Right atrium auricular region (tissue), 2 donors: Measurements from ENCODE around the gene MAB21L3. TPM values are rescaled to one million over a fixed set of nuclear protein-coding genes. Genes with fewer than 3 reads are reported as not detected.
"Not testable (repeated sequence)": the region's sequence is repeated elsewhere in the genome, so short reads cannot be mapped to it uniquely, and the experiment has no call there.

Source experiments
- DNase-seq: peaks from one replicate; pipeline ENCODE4 v3.0.0-alpha.2; 2019; ENCODE audit warnings: low spot score
- H3K27ac ChIP-seq, 2 donors: fragments of 200-600 bp; sonication (generic); 1 replicate in 1 of 2; 2 replicates in 1 of 2; pipeline ENCODE4 v1.5.1; 2016 to 2019
- H3K27me3 ChIP-seq, 2 donors: fragments of 200-600 bp; sonication (generic); one replicate each; pipeline versions ENCODE4 v1.5.1 to v1.6.0; 2017 to 2019
- H3K36me3 ChIP-seq: fragments of 200-600 bp; sonication (generic); one replicate; pipeline ENCODE4 v1.5.1; 2016
- H3K4me1 ChIP-seq, 2 donors: fragments of 200-600 bp; sonication (generic); one replicate each; pipeline versions ENCODE4 v1.5.1 to v1.6.0; 2017 to 2019
- H3K4me3 ChIP-seq, 2 donors: fragments of 200-600 bp; sonication (generic); 1 replicate in 1 of 2; 2 replicates in 1 of 2; pipeline ENCODE4 v1.5.1; 2017 to 2019; ENCODE audit warnings: mild to moderate bottlenecking in 1 of 2, moderate library complexity in 1 of 2
- H3K9me3 ChIP-seq, 2 donors: fragments of 200-600 bp; sonication (generic); one replicate each; pipeline ENCODE4 v1.5.1; 2019
- CTCF ChIP-seq, 2 donors: fragments of 200-600 bp; sonication (generic); IDR thresholded peaks; one replicate each; pipeline ENCODE4 v1.5.1; 2019; ENCODE audit warnings: antibody characterized with exemption in 2 of 2
- total RNA-seq, 2 donors: library from RNA; depleted of rRNA; stranded (reverse); fragments of >200 nt; gene quantifications; one replicate each; pipeline ENCODE4 v1.1.0, GENCODE V29; 2016

MAB21L3 gene
- total RNA-seq, 2 donors from 2014 or later, result not detected

GRCh38 chr1:116139592-116140134 is 28.5 kb downstream of the MAB21L3 start:
- DNase-seq, result no peak
- no peaks in the 10 kb centered on the region for H3K4me1 ChIP-seq
- no peak for TF ChIP-seq CTCF (IDR thresholded peaks at IDR 0.05)
- H3K36me3 ChIP-seq, result no peaks in the 10 kb centered on the region
- no peak overlapping the region for H3K27ac ChIP-seq
- peaks cover 0 to 8% of the 10 kb centered on the region in 2 donors for H3K9me3 ChIP-seq
- no peak overlapping the region for H3K4me3 ChIP-seq
- no peaks in the 10 kb centered on the region for H3K27me3 ChIP-seq

- Histone ChIP-seq H3K4me3 (no peak overlapping the region), H3K36me3 (no peaks in the 10 kb centered on the region), H3K27me3 (no peaks in the 10 kb centered on the region), H3K4me1 (no peaks in the 10 kb centered on the region), H3K9me3 (peaks cover 0 to 8% of the 10 kb centered on the region in 2 donors), H3K27ac (no peak overlapping the region)
- TF ChIP-seq CTCF (IDR thresholded peaks at IDR 0.05), result no peak
- DNase-seq, result no peak
Observed at GRCh38 chr1:116144151-116144550, 33.0 kb downstream of the MAB21L3 start.

- H3K27me3 ChIP-seq, H3K4me3 ChIP-seq, H3K36me3 ChIP-seq, DNase-seq, H3K9me3 ChIP-seq, H3K27ac ChIP-seq: not testable (repeated sequence)
- peaks cover 0 to 11% of the 10 kb centered on the region in 2 donors for H3K4me1 ChIP-seq
Observed at GRCh38 chr1:116146447-116147113, 35.4 kb downstream of the MAB21L3 start.

- Histone ChIP-seq H3K9me3 (peaks cover 0 to 8% of the 10 kb centered on the region in 2 donors), H3K36me3 (no peaks in the 10 kb centered on the region), H3K27me3 (no peaks in the 10 kb centered on the region), H3K27ac (no peak overlapping the region), H3K4me3 (no peak overlapping the region), H3K4me1 (peaks cover 0 to 16% of the 10 kb centered on the region in 2 donors)
- no peak for DNase-seq
- no peak for TF ChIP-seq CTCF (IDR thresholded peaks at IDR 0.05)
Observed at GRCh38 chr1:116147114-116147510, 35.9 kb downstream of the MAB21L3 start.

- no peak for TF ChIP-seq CTCF (IDR thresholded peaks at IDR 0.05)
- H3K9me3 ChIP-seq, result peaks cover 0 to 8% of the 10 kb centered on the region in 2 donors
- no peak overlapping the region for H3K4me3 ChIP-seq
- DNase-seq, result no peak
- no peak overlapping the region for H3K27ac ChIP-seq
- no peaks in the 10 kb centered on the region for H3K27me3 ChIP-seq
- H3K36me3 ChIP-seq, result no peaks in the 10 kb centered on the region
- H3K4me1 ChIP-seq, result peaks cover 0 to 19% of the 10 kb centered on the region in 2 donors
Observed at GRCh38 chr1:116147972-116148371, 36.8 kb downstream of the MAB21L3 start.

- Histone ChIP-seq H3K9me3 (peaks cover 0 to 4% of the 10 kb centered on the region in 2 donors), H3K27me3 (no peaks in the 10 kb centered on the region), H3K4me3 (no peak overlapping the region), H3K36me3 (no peaks in the 10 kb centered on the region), H3K4me1 (peaks cover 0 to 19% of the 10 kb centered on the region in 2 donors), H3K27ac (no peak overlapping the region)
- no peak for DNase-seq
- TF ChIP-seq CTCF (IDR thresholded peaks at IDR 0.05), result no peak
Observed at GRCh38 chr1:116148967-116149366, 37.8 kb downstream of the MAB21L3 start.
